ENCODE data around the gene SLC46A1.

The SLC46A1 gene

DNA sequence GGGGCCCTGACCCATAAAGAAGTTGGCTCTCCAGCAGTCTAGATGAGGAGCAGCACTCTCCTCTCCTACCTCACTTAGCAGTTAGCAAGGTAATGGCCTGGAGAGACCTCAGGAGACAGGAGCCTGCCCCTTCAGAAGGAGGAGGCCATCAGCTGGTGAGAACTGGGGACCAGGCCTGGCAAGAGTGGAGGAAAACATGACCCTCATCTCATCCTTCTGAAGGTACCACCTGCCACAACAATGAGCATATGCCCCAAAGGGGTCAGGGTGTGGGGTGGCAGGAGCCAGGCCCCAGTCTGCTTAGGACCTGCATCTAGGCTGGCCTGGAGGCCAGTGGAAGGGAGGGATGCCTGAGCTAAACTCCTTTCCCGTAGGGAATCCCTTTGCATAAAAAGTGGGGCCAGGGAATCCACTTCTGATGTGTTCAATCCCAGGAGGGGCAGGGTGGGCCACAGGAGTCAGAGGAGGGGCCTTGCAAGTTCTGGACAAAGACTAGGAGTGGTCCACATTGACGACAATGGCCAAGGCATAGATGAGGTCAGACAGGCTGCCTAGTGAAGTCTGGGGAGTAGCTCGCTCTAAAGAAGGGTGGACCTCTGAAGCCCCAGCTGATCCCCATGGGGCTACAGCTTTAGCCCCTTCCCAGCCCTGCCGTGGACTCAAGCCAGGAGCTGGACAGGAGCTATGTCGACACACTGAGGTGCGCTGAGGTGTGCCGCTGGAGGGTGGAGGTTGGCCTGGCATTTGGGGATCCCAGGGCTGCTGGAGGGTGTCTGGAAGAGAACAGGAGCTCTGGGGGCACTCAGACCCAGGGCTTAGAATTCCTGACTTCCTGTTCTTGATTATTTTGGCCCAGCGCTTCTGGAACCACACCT lies 42.0 kb downstream of the SLC46A1 start:
- Histone ChIP-seq H3K27ac (ENCODE audit: low read length) (no peak overlapping the region), H4K20me1 (ENCODE audit: insufficient read depth, low read length) (peaks cover 4% of the 10 kb centered on the region; the same call in 1 of the 2 replicates), H3K9me3 (ENCODE audit: insufficient read depth, low read length, severe bottlenecking) (no peaks in the 10 kb centered on the region), H2AFZ (ENCODE audit: low read depth, low read length) (no peak overlapping the region), H3K9ac (ENCODE audit: low read depth, low read length) (no peak overlapping the region), H3K4me1 (ENCODE audit: insufficient read depth, low read length) (peaks cover 3% of the 10 kb centered on the region; the same call in 1 of the 2 replicates), H3K4me2 (ENCODE audit: insufficient read depth, low read length) (no peak overlapping the region), H3K79me2 (ENCODE audit: insufficient read depth, low read length) (peaks cover 3% of the 10 kb centered on the region; the same call in 1 of the 2 replicates), H3K4me3 (ENCODE audit: low read depth in 1 of 2, low read length in 2 of 2) (no peak overlapping the region), H3K27me3 (ENCODE audit: insufficient read depth, low read length, poor library complexity) (no peaks in the 10 kb centered on the region), H3K36me3 (ENCODE audit: insufficient read depth, low read length) (peaks cover 37% of the 10 kb centered on the region)
- TF ChIP-seq, protein P1, sequence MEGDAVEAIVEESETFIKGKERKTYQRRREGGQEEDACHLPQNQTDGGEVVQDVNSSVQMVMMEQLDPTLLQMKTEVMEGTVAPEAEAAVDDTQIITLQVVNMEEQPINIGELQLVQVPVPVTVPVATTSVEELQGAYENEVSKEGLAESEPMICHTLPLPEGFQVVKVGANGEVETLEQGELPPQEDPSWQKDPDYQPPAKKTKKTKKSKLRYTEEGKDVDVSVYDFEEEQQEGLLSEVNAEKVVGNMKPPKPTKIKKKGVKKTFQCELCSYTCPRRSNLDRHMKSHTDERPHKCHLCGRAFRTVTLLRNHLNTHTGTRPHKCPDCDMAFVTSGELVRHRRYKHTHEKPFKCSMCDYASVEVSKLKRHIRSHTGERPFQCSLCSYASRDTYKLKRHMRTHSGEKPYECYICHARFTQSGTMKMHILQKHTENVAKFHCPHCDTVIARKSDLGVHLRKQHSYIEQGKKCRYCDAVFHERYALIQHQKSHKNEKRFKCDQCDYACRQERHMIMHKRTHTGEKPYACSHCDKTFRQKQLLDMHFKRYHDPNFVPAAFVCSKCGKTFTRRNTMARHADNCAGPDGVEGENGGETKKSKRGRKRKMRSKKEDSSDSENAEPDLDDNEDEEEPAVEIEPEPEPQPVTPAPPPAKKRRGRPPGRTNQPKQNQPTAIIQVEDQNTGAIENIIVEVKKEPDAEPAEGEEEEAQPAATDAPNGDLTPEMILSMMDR (IDR thresholded peaks at IDR 0.05; ENCODE audit: borderline replicate concordance, extremely low read depth, low read length, poor library complexity, severe bottlenecking), result no peak
- no peak for TF ChIP-seq EZH2 (IDR thresholded peaks at IDR 0.05; ENCODE audit: borderline replicate concordance, low read depth, low read length, severe bottlenecking)
- ATAC-seq (ENCODE audit: insufficient read depth, low read depth), result no peak
- DNase-seq, result no peak

DNA sequence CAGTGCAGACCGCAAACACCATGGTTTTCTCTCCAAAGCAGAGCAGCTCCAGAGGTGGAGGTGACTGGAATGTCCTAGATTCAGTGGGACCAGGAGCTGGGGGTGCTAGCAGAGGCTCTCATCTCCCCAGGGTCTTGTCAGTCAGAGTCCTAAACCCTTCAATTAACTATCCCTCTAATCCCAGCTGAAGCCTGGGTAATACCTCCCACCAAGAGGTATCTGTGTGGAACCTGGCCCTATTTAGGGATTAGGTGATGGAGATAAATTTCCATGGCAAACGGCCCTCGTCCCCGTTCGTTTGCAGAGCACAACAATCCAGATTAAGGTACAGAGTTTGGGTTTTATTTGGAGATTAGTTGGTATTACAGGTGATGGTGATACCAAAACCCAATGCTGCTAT lies 42.8 kb downstream of the SLC46A1 start:
- H3K9me3 ChIP-seq (ENCODE audit: insufficient read depth, low read length, severe bottlenecking), result no peaks in the 10 kb centered on the region
- no peaks in the 10 kb centered on the region for H3K27me3 ChIP-seq (ENCODE audit: insufficient read depth, low read length, poor library complexity)
- no peak overlapping the region for H3K9ac ChIP-seq (ENCODE audit: low read depth, low read length)
- peaks cover 11% of the 10 kb centered on the region for H3K79me2 ChIP-seq (ENCODE audit: insufficient read depth, low read length)
- H3K4me1 ChIP-seq (ENCODE audit: insufficient read depth, low read length), result peaks cover 11% of the 10 kb centered on the region
- no peak overlapping the region for H2AFZ ChIP-seq (ENCODE audit: low read depth, low read length)
- H3K27ac ChIP-seq (ENCODE audit: low read length), result no peak overlapping the region
- no peak overlapping the region for H3K4me2 ChIP-seq (ENCODE audit: insufficient read depth, low read length)
- no peak overlapping the region for H3K4me3 ChIP-seq (ENCODE audit: low read depth in 1 of 2, low read length in 2 of 2)
- peaks cover 4% of the 10 kb centered on the region; the same call in 1 of the 2 replicates for H4K20me1 ChIP-seq (ENCODE audit: insufficient read depth, low read length)
- ATAC-seq (ENCODE audit: insufficient read depth, low read depth), result no peak
- H3K36me3 ChIP-seq (ENCODE audit: insufficient read depth, low read length), result peaks cover 40% of the 10 kb centered on the region
- no peak for DNase-seq
- TF ChIP-seq, protein P1 (IDR thresholded peaks at IDR 0.05; ENCODE audit: borderline replicate concordance, extremely low read depth, low read length, poor library complexity, severe bottlenecking), result no peak
- no peak for TF ChIP-seq EZH2 (IDR thresholded peaks at IDR 0.05; ENCODE audit: borderline replicate concordance, low read depth, low read length, severe bottlenecking)

DNA sequence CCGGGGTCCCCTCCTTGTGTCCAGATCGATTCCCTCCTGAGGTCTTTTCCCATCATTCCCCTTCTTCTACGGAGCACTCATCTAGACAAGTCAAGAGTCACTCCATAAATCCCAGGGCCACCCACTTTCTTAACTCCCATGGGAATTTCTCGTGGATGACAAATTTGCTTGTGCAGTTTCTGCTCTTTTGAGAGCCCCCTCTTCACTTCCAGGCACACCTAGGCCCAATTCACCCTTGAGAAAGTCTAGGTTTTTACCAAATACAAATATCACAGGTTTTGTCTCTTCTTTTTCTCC lies 48.2 kb downstream of the SLC46A1 start:
- H3K36me3 ChIP-seq (ENCODE audit: insufficient read depth, low read length), result peaks cover 56% of the 10 kb centered on the region
- peak overlapping the region; percentile 86 for H3K4me2 ChIP-seq (ENCODE audit: insufficient read depth, low read length)
- H3K27ac ChIP-seq (ENCODE audit: low read length), result peak overlapping the region; percentile 73
- H2AFZ ChIP-seq (ENCODE audit: low read depth, low read length), result peak overlapping the region; percentile 94
- no peaks in the 10 kb centered on the region for H3K9me3 ChIP-seq (ENCODE audit: insufficient read depth, low read length, severe bottlenecking)
- H3K4me3 ChIP-seq (ENCODE audit: low read depth in 1 of 2, low read length in 2 of 2), result peak overlapping the region; percentile 82 to 91
- no peak for ATAC-seq (ENCODE audit: insufficient read depth, low read depth)
- H3K27me3 ChIP-seq (ENCODE audit: insufficient read depth, low read length, poor library complexity), result no peaks in the 10 kb centered on the region
- no peaks in the 10 kb centered on the region for H4K20me1 ChIP-seq (ENCODE audit: insufficient read depth, low read length)
- TF ChIP-seq, protein P1 (IDR thresholded peaks at IDR 0.05; ENCODE audit: borderline replicate concordance, extremely low read depth, low read length, poor library complexity, severe bottlenecking), result no peak
- TF ChIP-seq EZH2 (IDR thresholded peaks at IDR 0.05; ENCODE audit: borderline replicate concordance, low read depth, low read length, severe bottlenecking), result no peak
- peak overlapping the region; percentile 91 for H3K9ac ChIP-seq (ENCODE audit: low read depth, low read length)
- peaks cover 35% of the 10 kb centered on the region for H3K4me1 ChIP-seq (ENCODE audit: insufficient read depth, low read length)
- no peak for DNase-seq
- peaks cover 38% of the 10 kb centered on the region for H3K79me2 ChIP-seq (ENCODE audit: insufficient read depth, low read length)
